Smooth muscle cell of the brain vasculature (primary cell): ENCODE data around the gene CHD2.

Source experiments
- DNase-seq: peaks from one replicate; pipeline ENCODE4 v3.0.0-alpha.2; 2012; ENCODE audit warnings: low read depth, low spot score

The CHD2 gene

GRCh38 chr15:93066834-93067648 lies 166.9 kb downstream of the CHD2 start:
- no peak for DNase-seq

- no peak for DNase-seq
Observed at GRCh38 chr15:93067649-93068085, 167.5 kb downstream of the CHD2 start.

- no peak for DNase-seq
Observed at GRCh38 chr15:93068581-93069199, 168.6 kb downstream of the CHD2 start.

- no peak for DNase-seq
Observed at GRCh38 chr15:93070132-93070531, 170.0 kb downstream of the CHD2 start.

- DNase-seq: no peak
Observed at GRCh38 chr15:93070551-93071296, 170.6 kb downstream of the CHD2 start.

- no peak for DNase-seq
Observed at GRCh38 chr15:93071469-93071936, 171.4 kb downstream of the CHD2 start.

GRCh38 chr15:93072011-93072410 lies 171.9 kb downstream of the CHD2 start:
- DNase-seq: peak; percentile 79

- peak; percentile 44 for DNase-seq
Observed at GRCh38 chr15:93072411-93073394, 172.6 kb downstream of the CHD2 start.

GRCh38 chr15:93073465-93073952 lies 173.4 kb downstream of the CHD2 start:
- no peak for DNase-seq

GRCh38 chr15:93074599-93074998 lies 174.5 kb downstream of the CHD2 start:
- DNase-seq: no peak

GRCh38 chr15:93076217-93076616 lies 176.1 kb downstream of the CHD2 start:
- no peak for DNase-seq

- no peak for DNase-seq
Observed at GRCh38 chr15:93076875-93077274, 176.8 kb downstream of the CHD2 start.
